ENCODE measurements around the gene CNOT3.
"Not testable (repeated sequence)": the region's sequence is repeated elsewhere in the genome, so short reads cannot be mapped to it uniquely, and the experiment has no call there.

Gene CNOT3

DNA sequence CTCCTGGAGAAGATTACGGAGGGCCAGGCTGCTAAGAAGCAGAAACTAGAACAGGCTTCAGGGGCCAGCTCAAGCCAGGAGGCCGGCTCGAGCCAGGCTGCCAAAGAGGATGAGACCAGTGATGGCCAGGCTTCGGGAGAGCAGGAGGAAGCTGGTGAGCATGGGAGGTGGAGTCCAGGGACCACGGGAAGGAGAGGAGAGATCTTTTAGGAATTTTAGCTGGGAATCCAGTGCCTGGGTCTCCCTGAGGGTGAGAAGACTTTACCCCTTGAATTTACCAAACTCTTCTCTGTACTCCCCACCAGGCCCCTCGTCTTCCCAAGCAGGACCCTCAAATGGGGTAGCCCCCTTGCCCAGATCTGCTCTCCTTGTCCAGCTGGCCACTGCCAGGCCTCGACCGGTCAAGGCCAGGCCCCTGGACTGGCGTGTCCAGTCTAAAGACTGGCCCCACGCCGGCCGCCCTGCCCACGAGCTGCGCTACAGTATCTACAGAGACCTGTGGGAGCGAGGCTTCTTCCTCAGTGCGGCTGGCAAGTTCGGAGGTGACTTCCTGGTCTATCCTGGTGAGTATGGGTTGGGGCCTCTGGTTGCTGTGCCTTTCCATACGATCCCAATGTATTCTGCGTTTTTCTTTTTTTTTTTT is 54.4 kb downstream of the CNOT3 start:
- H3K27ac ChIP-seq, result peak overlapping the region; percentile 96
- TF ChIP-seq, protein P1, sequence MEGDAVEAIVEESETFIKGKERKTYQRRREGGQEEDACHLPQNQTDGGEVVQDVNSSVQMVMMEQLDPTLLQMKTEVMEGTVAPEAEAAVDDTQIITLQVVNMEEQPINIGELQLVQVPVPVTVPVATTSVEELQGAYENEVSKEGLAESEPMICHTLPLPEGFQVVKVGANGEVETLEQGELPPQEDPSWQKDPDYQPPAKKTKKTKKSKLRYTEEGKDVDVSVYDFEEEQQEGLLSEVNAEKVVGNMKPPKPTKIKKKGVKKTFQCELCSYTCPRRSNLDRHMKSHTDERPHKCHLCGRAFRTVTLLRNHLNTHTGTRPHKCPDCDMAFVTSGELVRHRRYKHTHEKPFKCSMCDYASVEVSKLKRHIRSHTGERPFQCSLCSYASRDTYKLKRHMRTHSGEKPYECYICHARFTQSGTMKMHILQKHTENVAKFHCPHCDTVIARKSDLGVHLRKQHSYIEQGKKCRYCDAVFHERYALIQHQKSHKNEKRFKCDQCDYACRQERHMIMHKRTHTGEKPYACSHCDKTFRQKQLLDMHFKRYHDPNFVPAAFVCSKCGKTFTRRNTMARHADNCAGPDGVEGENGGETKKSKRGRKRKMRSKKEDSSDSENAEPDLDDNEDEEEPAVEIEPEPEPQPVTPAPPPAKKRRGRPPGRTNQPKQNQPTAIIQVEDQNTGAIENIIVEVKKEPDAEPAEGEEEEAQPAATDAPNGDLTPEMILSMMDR (IDR thresholded peaks at IDR 0.05), result no peak
- TF ChIP-seq ZFX (IDR thresholded peaks at IDR 0.05; ENCODE audit: borderline replicate concordance), result no peak

DNA sequence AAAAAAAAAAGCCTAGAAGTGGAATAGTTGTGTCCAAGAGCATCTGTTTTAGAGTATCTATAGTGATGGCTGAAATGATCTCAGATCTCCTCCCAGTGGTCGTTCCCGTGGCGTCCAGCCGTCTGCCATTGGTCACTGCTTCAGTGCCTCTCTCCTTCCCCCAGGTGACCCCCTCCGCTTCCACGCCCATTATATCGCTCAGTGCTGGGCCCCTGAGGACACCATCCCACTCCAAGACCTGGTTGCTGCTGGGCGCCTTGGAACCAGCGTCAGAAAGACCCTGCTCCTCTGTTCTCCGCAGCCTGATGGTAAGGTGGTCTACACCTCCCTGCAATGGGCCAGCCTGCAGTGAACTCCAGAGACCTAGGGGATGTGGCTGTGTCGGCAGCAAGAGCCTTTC is 55.4 kb downstream of the CNOT3 start:
- H3K27ac ChIP-seq, result no peak overlapping the region
- no peak for TF ChIP-seq ZFX (IDR thresholded peaks at IDR 0.05; ENCODE audit: borderline replicate concordance)
- TF ChIP-seq, protein P1 (IDR thresholded peaks at IDR 0.05), result no peak

DNA sequence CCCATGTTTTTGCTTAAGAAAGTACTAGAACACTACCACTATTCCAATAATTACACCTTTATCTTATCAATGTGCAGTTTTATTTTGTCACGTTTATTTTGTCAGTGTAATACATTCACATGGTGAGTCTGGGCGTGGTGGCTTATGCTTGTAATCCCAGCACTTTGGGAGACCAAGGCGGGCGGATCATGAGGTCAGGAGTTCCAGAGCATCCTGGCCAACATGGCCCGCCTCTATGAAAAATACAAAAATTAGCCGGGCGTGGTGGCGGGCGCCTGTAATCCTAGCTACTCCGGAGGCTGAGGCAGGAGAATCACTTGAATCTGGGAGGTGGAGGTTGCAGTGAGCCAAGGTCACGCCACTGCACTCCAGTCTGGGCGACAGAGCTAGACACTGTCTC is 56.9 kb downstream of the CNOT3 start:
- not testable (repeated sequence) for H3K27ac ChIP-seq

DNA sequence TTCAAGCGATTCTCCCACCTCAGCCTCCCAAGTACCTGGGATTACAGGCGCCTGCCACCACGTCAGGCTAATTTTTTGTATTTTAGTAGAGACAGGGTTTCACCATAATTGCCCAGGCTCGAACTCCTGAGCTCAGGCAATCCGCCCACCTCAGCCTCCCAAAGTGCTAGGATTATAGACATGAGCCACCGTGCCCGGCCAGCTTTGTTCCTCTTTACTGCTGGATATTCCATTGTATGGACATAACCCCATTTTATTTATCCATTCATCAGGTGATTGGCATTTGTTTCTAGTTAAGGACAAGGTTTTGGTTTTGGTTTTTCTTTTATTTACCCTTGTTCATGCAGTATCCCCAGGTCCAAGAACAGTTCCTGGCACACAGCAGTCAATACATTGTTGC is 59.0 kb downstream of the CNOT3 start:
- no peak overlapping the region for H3K27ac ChIP-seq
- TF ChIP-seq, protein P1 (IDR thresholded peaks at IDR 0.05), result no peak
- no peak for TF ChIP-seq ZFX (IDR thresholded peaks at IDR 0.05; ENCODE audit: borderline replicate concordance)

DNA sequence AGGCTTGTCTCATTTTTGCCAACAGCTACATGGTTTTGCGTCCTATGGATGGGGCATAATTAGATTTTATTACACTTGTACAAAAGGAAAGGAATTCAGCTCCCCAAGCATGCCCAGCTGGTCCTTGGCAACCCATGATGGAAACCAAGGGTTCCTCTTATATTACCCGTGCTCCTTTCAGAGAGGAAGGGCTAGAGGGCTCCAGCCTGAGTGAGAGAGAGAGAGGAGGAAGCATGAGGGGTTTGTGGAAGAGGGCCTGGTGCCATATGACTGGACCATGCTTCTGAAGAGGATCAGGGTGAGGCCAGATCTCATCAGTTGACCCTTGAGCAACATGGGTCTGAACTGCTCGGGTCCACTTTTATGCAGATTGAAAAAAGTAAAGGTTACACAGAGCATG is 59.6 kb downstream of the CNOT3 start:
- TF ChIP-seq, protein P1 (IDR thresholded peaks at IDR 0.05), result no peak
- no peak for TF ChIP-seq ZFX (IDR thresholded peaks at IDR 0.05; ENCODE audit: borderline replicate concordance)
- no peak overlapping the region for H3K27ac ChIP-seq

DNA sequence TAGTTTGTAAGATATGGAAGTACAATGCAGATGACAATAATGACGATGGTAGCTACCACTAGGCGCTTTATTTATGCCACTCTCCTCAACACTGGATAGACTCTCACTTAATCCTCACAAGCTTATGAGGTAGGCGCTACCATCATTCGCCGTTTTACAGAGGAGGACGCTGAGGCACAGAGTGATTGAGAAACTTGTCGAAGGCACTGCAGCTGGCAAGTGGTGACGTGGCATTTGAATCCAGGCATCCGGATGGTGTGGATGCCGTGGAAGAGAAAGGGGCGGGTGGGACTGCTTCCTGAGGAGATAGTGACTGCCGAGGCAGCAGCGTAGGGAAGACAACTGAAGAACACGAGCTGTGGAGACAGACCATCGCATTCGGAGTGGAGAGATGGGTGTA is 61.8 kb downstream of the CNOT3 start:
- no peak for TF ChIP-seq ZFX (IDR thresholded peaks at IDR 0.05; ENCODE audit: borderline replicate concordance)
- TF ChIP-seq, protein P1 (IDR thresholded peaks at IDR 0.05), result no peak
- H3K27ac ChIP-seq, result peak overlapping the region; percentile 93

DNA sequence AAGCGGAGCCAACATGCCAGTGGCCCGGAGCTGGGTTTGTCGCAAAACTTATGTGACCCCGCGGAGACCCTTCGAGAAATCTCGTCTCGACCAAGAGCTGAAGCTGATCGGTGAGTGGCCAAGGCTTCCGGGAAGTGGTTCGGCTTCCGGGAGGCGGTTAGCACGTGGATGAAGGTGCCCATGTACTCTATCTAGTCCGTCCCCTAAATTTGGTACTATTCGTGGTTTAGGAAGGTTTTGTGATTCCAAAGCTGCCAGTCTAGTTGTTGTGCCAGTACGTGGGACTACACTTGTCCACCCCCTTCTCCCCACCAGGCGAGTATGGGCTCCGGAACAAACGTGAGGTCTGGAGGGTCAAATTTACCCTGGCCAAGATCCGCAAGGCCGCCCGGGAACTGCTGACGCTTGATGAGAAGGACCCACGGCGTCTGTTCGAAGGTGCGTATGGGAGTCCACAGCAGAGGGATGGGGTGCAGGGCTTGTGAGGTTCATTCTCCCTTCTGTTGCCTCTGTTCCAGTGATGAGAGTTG is 63.7 kb downstream of the CNOT3 start:
- no peak for TF ChIP-seq ZFX (IDR thresholded peaks at IDR 0.05; ENCODE audit: borderline replicate concordance)
- TF ChIP-seq, protein P1 (IDR thresholded peaks at IDR 0.05), result no peak
- H3K27ac ChIP-seq, result peak overlapping the region; percentile 93

DNA sequence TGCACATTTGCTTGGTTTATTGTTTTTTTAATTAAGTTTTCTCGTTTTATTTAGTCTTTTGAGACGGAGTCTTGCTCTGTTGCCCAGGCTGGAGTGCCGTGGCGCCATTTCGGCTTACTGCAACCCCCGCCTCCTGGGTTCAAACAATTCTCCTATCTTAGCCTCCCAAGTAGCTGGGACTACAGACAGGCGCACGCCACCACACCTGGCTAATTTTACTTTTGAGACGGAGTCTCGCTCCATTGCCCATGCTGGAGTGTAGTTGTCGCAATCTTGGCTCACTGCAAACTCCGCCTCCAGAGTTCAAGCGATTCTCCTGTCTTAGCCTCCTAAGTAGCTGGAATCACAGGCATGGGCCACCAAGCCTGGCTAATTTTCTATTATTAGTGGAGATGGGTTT is 64.4 kb downstream of the CNOT3 start:
- TF ChIP-seq ZFX (IDR thresholded peaks at IDR 0.05; ENCODE audit: borderline replicate concordance), result no peak
- TF ChIP-seq, protein P1 (IDR thresholded peaks at IDR 0.05), result no peak
- H3K27ac ChIP-seq, result peak overlapping the region; percentile 93
